HepG2 (cell line): ENCODE data around the gene LRRTM3. TPM values are rescaled to one million over a fixed set of nuclear protein-coding genes. Genes with fewer than 3 reads are reported as not detected.

Experiments used
- ATAC-seq: fragments of 200-7000 bp; cut with Tn5 transposase; 3 replicates; pipeline ENCODE4 v1.9.1; 2020; ENCODE audit warnings: mild to moderate bottlenecking, moderate library complexity
- BruUV-seq: library from RNA; stranded (reverse); fragments of 400-500 nt; replicated peaks from 2 replicates; lab custom pipeline; 2021; lab: Mats Ljungman, UMichigan
- CTCF ChIA-PET: fragments of 300-600 bp; formaldehyde crosslinking; extraction: SDS; loops from one replicate; lab custom pipeline; 2021; ENCODE audit warnings: low total read pairs, inconsistent platforms, low intra/inter-chr PET ratio; lab: Yijun Ruan, JAX
- POLR2A ChIA-PET: fragments of 350-600 bp; sonication (Branson Sonifier 250); formaldehyde crosslinking; loops from one replicate; lab custom pipeline; 2020; ENCODE audit warnings: antibody characterized with exemption, inconsistent platforms; lab: Yijun Ruan, JAX
- DNase-seq: peaks from one replicate; pipeline ENCODE4 v3.0.0-alpha.2; 2015; ENCODE audit warnings: low spot score
- FAIRE-seq: peaks from 3 replicates; lab custom pipeline; 2011; peaks lifted over from hg19 to GRCh38; lab: Jason Lieb, UNC
- H2AFZ ChIP-seq: one replicate; pipeline ENCODE4 v1.6.1; 2011; ENCODE audit warnings: low read length, inconsistent platforms
- H3K27ac ChIP-seq: fragments of 300-600 bp; 3 replicates; pipeline ENCODE4 v1.8.0; 2011; ENCODE audit warnings: mixed run types, mild to moderate bottlenecking, mixed read lengths, low read length, inconsistent platforms; ENCODE audit not compliant: insufficient read depth; ENCODE audit errors: extremely low read length
- H3K27me3 ChIP-seq, 2 experiments: fragments of 200-600 bp in 1 of 2; 2 replicates in 1 of 2; 3 replicates in 1 of 2; pipeline versions ENCODE4 v1.6.0 to v1.8.0; 2011; ENCODE audit warnings: low read length in 2 of 2, mild to moderate bottlenecking in 2 of 2, moderate library complexity in 2 of 2, inconsistent platforms in 1 of 2; ENCODE audit not compliant: insufficient read depth in 2 of 2, control insufficient read depth in 1 of 2
- H3K36me3 ChIP-seq, 2 experiments: fragments of 200-600 bp in 1 of 2; replicated peaks in 1 of 2; 2 replicates in 1 of 2; 3 replicates in 1 of 2; pipeline versions ENCODE4 v1.5.1 to v1.8.0; 2011; ENCODE audit warnings: low read length in 2 of 2, inconsistent platforms in 1 of 2; ENCODE audit not compliant: insufficient read depth in 2 of 2, control insufficient read depth in 1 of 2
- H3K4me1 ChIP-seq: 2 replicates; pipeline ENCODE4 v1.5.1; 2012; ENCODE audit warnings: low read length, inconsistent platforms; ENCODE audit not compliant: insufficient read depth
- H3K4me2 ChIP-seq: 2 replicates; pipeline ENCODE4 v1.6.0; 2011; ENCODE audit warnings: low read depth, low read length, inconsistent platforms
- H3K4me3 ChIP-seq, 3 experiments: fragments of 200-600 bp in 1 of 3; sonication (generic), shearing (Covaris generic) in 1 of 3; replicated peaks in 1 of 3; 2 replicates each; pipeline ENCODE4 v1.5.1; 2011 to 2016; ENCODE audit warnings: low read length in 3 of 3, inconsistent platforms in 2 of 3, low read depth in 2 of 3, mild to moderate bottlenecking in 2 of 3, control low read depth in 1 of 3, mixed read lengths in 1 of 3; ENCODE audit not compliant: insufficient read depth in 1 of 3
- H3K79me2 ChIP-seq: one replicate; pipeline ENCODE4 v1.6.1; 2011; ENCODE audit warnings: low read length, inconsistent platforms; ENCODE audit not compliant: insufficient read depth
- H3K9ac ChIP-seq: 2 replicates; pipeline ENCODE4 v1.6.0; 2011; ENCODE audit warnings: mild to moderate bottlenecking, low read depth, low read length, inconsistent platforms; ENCODE audit not compliant: insufficient read depth
- H3K9me3 ChIP-seq: 2 replicates; pipeline ENCODE4 v1.5.1; 2012; ENCODE audit warnings: mild to moderate bottlenecking, low read length
- H4K20me1 ChIP-seq: 2 replicates; pipeline ENCODE4 v1.6.0; 2011; ENCODE audit warnings: inconsistent platforms, mild to moderate bottlenecking, low read length, moderate library complexity; ENCODE audit not compliant: insufficient read depth
- RXRA ChIP-seq: sonication (generic); formaldehyde crosslinking; IDR thresholded peaks from 2 replicates; pipeline ENCODE4 v1.5.1; 2020; ENCODE audit warnings: missing genetic modification reagents
- ZFY ChIP-seq: sonication (generic); formaldehyde crosslinking; IDR thresholded peaks from 2 replicates; pipeline ENCODE4 v1.4.0; 2020; ENCODE audit warnings: missing genetic modification reagents
- ZNF839 ChIP-seq: sonication (generic); formaldehyde crosslinking; IDR thresholded peaks from 2 replicates; pipeline ENCODE4 v1.4.0; 2020; ENCODE audit warnings: missing genetic modification reagents, mild to moderate bottlenecking, borderline replicate concordance
- WGBS: methylation state at CpG from one replicate; pipeline ENCODE4 v1.1.6; 2017; ENCODE audit warnings: low lambda C conversion rate; 5-methylcytosine and 5-hydroxymethylcytosine counted together
- in situ Hi-C: cut with HindIII; loops from 2 replicates; pipeline ENCODE4 v1.10.0; 2017; ENCODE audit warnings: low pct_unique_long_range_greater_than_20kb; ENCODE audit not compliant: extremely low pct_ligation_motif_present
- intact Hi-C: fragments of 100-400 bp; cut with micrococcal nuclease; formaldehyde crosslinking; loops from one replicate; pipeline ENCODE4 v1.10.0; 2022; ENCODE audit not compliant: unreplicated experiment
- polyA plus RNA-seq, 8 experiments: library from polyadenylated mRNA; depleted of rRNA in 3 of 8; stranded (reverse) in 7 of 8; unstranded in 1 of 8; fragments of >200 nt; fragmentation: Illumina TruSeq in 4 of 8; extraction: Trizol in 4 of 8; gene quantifications; 2 replicates each; pipeline versions ENCODE4 v1.2.1 to v1.2.3, GENCODE V29; 2011 to 2016; ENCODE audit warnings: low read depth in 4 of 8, missing spikeins in 1 of 8, mixed read lengths in 1 of 8; ENCODE audit not compliant: insufficient read depth in 1 of 8
- total RNA-seq, 5 experiments: library from RNA; depleted of rRNA; stranded (reverse); fragments of >200 nt; fragmentation: Illumina TruSeq; extraction: Trizol; gene quantifications; 2 replicates each; pipeline ENCODE4 v1.2.3, GENCODE V29; 2016; ENCODE audit warnings: low read depth in 1 of 5

LRRTM3 gene
- total and polyA plus RNA-seq, 2 of the 13 experiments (the other 11 are each of a cell fraction or from before 2014, with no cell fraction given), result not detected

DNA sequence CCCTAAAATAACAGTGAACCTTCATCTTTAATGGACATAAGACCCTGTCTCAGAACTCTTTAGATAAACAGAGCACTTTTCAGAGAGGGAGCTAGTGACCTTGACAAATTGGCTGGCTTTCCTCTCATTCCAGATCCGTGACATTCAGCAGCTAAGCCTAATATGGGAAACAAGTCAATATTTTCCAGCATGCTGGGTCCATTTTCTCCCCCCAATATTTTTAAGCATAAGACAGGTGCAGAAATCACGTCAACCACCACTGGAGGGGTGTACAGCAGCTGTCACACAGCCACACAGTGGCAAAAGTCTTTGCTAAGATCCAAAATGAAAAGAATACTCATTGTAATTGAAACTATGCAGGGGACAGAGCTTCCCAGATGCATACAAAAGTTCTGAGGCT lies 26.1 kb downstream of the LRRTM3 start:
- FAIRE-seq (no peak), DNase-seq (no peak), ATAC-seq (no peak)
- ChIA-PET POLR2A (no interaction called here), CTCF (no interaction called here)
- intact Hi-C loops, result no loop called here
- no peak overlapping the region for H3K9ac ChIP-seq
- H3K36me3 ChIP-seq, result no peaks in the 10 kb centered on the region
- no peaks in the 10 kb centered on the region for H3K27me3 ChIP-seq
- H3K79me2 ChIP-seq, result no peaks in the 10 kb centered on the region
- H4K20me1 ChIP-seq, result no peaks in the 10 kb centered on the region
- no peak overlapping the region for H3K4me3 ChIP-seq
- no peak overlapping the region for H3K4me2 ChIP-seq
- TF ChIP-seq RXRA, result no peak
- H3K9me3 ChIP-seq, result no peaks in the 10 kb centered on the region
- H3K27ac ChIP-seq, result no peak overlapping the region
- no peaks in the 10 kb centered on the region for H3K4me1 ChIP-seq
- no TSS peak for BruUV-seq
- 7% methylated on average over 2 of the region's 2 CpGs for WGBS
- in situ Hi-C loops, result no loop called here
- no peak overlapping the region for H2AFZ ChIP-seq

DNA sequence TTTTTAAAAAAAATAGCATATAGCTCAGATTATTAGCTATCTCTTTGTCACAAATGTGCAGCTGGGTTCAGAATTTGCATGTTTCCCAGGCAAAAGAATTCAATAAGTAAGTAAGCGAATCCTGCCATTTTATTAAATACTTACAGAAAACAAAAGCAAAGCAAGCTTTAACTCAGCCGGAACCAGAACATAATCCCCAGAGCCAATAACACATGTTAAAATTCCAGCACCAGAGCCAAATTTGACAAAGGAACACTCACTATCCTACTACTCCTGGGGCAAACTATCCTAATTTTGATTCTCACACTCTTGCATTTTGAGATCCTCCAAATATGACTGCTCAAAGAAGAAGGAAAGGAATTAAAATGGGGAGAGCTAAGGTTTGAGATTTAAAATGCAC lies 32.6 kb downstream of the LRRTM3 start:
- H4K20me1 ChIP-seq, result no peaks in the 10 kb centered on the region
- no peaks in the 10 kb centered on the region for H3K36me3 ChIP-seq
- no peak overlapping the region for H2AFZ ChIP-seq
- no peak for FAIRE-seq
- no peak for ATAC-seq
- ChIA-PET CTCF (no interaction called here), POLR2A (no interaction called here)
- H3K79me2 ChIP-seq, result no peaks in the 10 kb centered on the region
- in situ Hi-C loops (no loop called here), intact Hi-C loops (no loop called here)
- H3K4me2 ChIP-seq, result no peak overlapping the region
- H3K27ac ChIP-seq, result no peak overlapping the region
- no peak overlapping the region for H3K4me3 ChIP-seq
- H3K4me1 ChIP-seq, result no peaks in the 10 kb centered on the region
- TF ChIP-seq ZNF839 (CRISPR knock-in tag) (no peak), ZFY (CRISPR knock-in tag) (no peak)
- no peak overlapping the region for H3K9ac ChIP-seq
- no peaks in the 10 kb centered on the region for H3K9me3 ChIP-seq
- 61% methylated on average over 2 of the region's 2 CpGs for WGBS
- no peaks in the 10 kb centered on the region for H3K27me3 ChIP-seq
- no peak for DNase-seq
- BruUV-seq, result no TSS peak
